Measurements from ENCODE around the gene BHLHE23.

The BHLHE23 gene

DNA sequence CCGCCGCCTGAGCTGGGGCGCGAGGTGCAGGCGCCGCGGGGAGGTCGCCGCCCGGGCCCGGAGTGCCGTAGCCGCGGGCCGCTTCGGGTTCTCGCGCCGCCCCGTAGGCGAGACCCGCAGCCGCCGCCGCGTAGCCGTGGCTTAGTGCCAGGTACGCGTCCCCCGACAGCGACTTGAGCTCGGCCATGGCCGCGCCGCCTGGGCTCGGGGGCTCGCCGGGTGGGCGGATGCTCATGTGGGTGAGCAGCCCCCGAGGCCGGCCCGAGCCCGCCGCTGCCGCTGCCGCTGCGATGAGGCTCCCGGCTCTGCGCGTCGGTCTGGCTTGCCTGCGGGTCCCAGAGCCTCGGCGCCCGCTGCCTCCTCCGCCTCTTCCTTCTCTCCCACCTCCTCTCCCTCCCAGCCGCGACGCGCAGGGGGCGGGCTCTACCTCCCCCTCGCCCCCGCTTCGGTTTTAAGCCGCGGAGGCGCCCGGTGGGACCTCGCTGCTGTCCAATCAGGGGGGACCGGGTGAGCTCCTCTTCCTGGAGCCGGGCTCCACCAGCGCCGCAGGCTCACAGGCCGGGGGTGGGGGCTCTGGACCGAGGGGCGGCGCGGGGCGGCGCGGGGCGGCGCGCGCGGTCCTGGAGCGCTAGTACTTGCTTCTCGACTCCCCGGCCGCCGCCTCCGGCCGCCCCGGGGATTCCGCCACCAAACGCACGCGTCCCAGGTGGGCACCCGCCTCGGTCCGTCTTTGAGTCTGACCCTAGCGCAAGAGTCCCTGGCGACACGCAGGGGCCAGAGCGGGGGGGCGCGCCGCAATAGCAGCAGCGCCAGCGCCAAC lies at the start of gene BHLHE23:
BHLHE23 (minus strand) TSS at position 425 of the 820 bp plus-strand sequence; CDS start at position 235, 190 bp downstream.
- no peak for DNase-seq (ENCODE audit: low spot score)

- DNase-seq (ENCODE audit: low spot score): no peak
These were observed 48.9 kb upstream of the BHLHE23 start for GRCh38 chr20:63055575-63056235.

DNA sequence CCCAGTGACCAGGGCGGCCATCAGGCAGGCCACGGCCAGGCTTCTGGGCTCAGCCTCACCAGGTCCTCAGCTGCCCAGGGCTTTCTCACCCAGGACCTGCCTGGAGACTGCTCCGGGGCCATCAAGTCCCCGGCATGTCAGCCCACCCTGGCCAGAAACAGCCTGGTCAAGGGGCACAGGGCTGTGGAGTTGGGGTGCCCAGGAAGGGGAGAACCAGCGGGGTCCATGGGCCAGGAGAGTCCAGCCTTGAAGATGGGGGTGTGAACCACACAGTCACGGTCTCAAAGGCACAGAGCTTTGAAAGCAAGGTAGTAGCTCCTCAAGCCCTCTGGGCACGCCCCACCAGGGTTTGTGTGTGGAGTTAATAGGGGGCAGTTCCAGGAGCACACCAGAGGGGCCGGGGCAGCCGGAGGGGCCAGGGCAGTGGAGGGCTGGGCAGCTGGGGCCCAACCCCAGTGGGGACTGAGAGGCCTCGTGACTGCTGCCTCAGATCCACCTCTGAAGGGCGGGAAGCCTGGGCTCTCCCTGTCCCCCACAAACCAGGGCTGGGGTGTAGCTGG lies 48.0 kb upstream of the BHLHE23 start:
- DNase-seq (ENCODE audit: low spot score): no peak

DNA sequence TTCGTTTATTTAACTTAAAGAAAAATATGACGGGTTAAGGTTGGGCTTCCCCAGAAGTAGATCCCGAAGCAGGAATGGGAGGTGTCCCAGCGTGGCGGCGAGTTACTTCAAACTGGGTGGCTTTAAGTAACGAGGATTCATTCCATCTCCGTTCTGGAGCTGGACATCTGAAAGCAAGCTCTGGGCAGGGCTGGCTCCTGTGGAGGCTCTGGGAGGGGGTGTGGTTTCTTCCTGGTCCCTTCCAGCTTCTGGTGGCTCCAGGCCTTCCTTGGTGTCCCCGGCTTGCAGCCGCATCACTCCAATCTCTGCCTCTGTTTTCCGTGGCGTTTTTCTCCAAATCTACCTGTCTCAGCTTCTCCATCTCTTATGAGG lies 47.3 kb upstream of the BHLHE23 start:
- DNase-seq (ENCODE audit: low spot score): no peak

- no peak for DNase-seq (ENCODE audit: low spot score)
These were observed 46.8 kb upstream of the BHLHE23 start for GRCh38 chr20:63053432-63054102.

GRCh38 chr20:63052571-63053431 lies 46.0 kb upstream of the BHLHE23 start:
- no peak for DNase-seq (ENCODE audit: low spot score)

- DNase-seq (ENCODE audit: low spot score): no peak
These were observed 45.1 kb upstream of the BHLHE23 start for GRCh38 chr20:63051911-63052310.

GRCh38 chr20:63051186-63051860 lies 44.6 kb upstream of the BHLHE23 start:
- DNase-seq (ENCODE audit: low spot score): no peak

DNA sequence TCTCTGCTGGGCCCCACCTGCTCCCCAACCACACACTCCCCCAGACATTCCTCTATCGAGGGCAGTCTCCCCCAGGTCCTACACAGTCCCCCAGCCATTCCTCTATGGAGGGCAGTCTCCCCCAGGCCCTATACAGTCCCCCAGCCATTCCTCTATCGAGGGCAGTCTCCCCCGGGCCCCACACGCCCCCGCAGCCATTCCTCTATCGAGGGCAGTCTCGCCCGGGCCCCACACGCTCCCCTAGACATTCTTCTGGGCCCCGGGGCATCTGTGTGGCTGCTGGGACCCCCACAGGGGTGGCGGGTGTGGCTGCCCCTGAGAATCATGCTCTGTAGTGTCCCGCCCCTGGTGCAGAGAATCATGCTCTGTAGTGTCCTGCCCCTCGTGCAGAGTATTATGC lies 43.6 kb upstream of the BHLHE23 start:
- no peak for DNase-seq (ENCODE audit: low spot score)

GRCh38 chr20:63049561-63050221 lies 42.9 kb upstream of the BHLHE23 start:
- DNase-seq (ENCODE audit: low spot score): no peak

GRCh38 chr20:63049191-63049518 lies 42.4 kb upstream of the BHLHE23 start:
- no peak for DNase-seq (ENCODE audit: low spot score)

DNA sequence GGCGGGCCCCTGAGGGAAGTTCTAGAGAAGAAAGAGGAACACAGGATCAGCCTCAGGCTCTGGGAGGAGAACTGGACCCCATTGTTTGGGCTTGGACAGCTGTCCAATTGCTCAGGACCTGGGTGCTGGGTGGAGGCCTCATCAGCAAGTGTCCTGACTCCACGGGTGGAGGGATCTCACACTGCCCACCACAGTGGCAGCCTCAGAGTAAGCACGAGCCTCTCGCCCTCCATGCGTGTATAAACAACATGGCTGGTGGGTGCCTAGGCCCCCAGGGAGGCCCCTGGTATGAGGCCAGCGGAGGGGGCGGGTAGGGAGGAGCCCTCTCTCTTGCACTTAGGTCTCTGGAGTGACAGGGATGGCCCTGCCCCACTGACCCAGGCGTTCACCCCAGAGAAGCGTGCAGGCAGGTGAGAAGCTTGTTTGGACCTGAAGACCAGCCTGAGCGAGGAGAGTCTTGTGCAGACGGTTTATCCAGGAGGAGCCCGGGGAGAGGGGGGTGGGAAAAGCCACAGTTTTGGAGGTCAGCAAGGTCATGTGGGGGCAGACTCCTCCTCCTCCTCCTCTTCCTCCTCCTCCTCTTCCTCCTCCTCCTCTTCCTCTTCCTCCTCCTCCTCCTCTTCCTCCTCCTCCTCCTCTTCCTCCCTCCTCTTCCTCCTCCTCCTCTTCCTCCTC lies 41.9 kb upstream of the BHLHE23 start:
- no peak for DNase-seq (ENCODE audit: low spot score)

DNA sequence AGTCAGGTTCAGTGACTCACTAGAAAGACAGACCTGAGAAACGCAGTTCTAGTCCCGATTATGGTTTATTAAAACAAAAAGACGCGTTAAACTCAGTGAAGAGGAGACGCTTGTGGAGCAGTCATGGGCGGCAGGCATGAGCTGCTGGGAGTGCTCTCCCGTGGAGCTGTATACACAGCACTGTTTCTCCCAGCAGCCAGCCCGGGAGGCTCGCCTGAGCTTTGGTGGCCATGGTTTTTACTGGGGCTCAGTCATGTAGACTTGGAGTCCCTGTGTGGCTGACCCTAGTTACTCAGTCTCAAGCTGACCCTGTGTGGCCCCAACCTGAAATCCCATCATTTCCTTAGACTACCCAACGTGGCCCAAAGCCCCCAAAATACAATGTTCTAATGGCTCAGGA lies 41.2 kb upstream of the BHLHE23 start:
- DNase-seq (ENCODE audit: low spot score): no peak

- no peak for DNase-seq (ENCODE audit: low spot score)
These were observed 40.5 kb upstream of the BHLHE23 start for GRCh38 chr20:63047267-63047666.

DNA sequence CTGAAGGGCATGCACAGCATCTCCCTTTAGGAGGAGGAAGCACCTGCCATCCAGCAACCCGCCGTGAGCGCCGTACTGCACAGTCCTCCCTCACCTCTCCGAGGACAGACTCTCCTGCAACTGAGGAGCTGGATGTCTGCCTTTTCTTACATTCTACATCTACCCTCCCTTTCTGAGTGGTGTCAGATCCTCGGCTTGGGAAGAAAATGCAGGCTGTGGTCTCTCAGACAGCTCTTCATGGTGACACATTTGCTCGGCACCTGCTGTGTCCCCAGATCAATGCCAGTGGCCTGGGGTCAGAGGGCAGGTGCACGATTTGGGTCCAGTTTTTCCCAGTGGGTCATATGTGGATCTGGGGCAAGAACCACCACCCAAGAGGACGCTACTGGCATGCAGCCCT lies 40.1 kb upstream of the BHLHE23 start:
- no peak for DNase-seq (ENCODE audit: low spot score)

GRCh38 chr20:63045991-63046390 lies 39.2 kb upstream of the BHLHE23 start:
- DNase-seq (ENCODE audit: low spot score): no peak

DNA sequence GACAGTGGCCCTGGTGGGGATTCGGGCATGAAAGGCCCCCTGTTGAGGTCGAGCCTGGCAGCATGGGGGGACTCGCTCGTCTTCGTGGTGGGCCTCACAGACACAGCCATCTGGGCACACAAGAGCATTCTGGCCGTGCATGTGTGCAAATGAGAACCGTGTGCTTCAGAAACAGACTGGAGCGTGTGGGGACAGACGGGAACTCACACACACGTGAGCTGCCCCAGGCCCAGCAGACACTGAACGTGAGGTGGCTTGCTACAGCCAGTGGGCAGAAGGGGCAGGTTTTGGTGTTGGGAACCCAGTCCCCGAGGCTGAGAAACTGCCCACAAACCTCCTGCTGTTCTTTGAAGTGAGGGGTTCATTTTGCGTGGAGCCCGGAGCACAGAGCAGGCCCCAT lies 38.6 kb upstream of the BHLHE23 start:
- no peak for DNase-seq (ENCODE audit: low spot score)

DNA sequence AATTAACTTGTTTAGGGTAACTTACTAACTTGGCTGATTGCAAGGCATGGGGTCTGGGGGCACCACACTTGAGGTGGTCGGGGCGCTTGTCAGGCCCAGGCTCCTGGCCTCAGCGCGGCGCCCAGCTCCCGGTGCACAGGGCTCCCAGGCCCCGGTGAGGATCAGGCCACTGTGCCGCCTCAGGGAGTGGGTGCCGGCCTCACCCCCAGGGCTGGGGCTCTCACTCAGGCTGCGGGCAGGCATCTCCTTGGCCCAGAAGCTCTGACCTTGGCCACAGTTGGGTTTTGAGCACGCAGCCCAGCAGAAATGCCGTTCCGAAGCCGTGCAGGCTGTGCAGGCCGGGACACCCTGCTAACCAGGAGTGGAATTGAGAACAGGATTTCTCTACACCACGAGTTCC lies 37.8 kb upstream of the BHLHE23 start:
- DNase-seq (ENCODE audit: low spot score): no peak

- DNase-seq (ENCODE audit: low spot score): no peak
These were observed 37.4 kb upstream of the BHLHE23 start for GRCh38 chr20:63044204-63044600.
